DMS114 treated with DMSO at 0.1 percent for 48 hours (cell line): ENCODE data around the gene HLF.
"Not testable (repeated sequence)": the region's sequence is repeated elsewhere in the genome, so short reads cannot be mapped to it uniquely, and the experiment has no call there.

Source experiments
- DNase-seq: peaks from one replicate; lab custom pipeline; 2025; ENCODE audit not compliant: unreplicated experiment; lab: John Stamatoyannopoulos, UW

HLF gene

GRCh38 chr17:55326030-55326429 lies 61.3 kb downstream of the HLF start:
- DNase-seq, result no peak

GRCh38 chr17:55327225-55328088 lies 62.7 kb downstream of the HLF start:
- DNase-seq, result no peak

- DNase-seq, result not testable (repeated sequence)
Measured at GRCh38 chr17:55328514-55328913, 63.8 kb downstream of the HLF start.

GRCh38 chr17:55330344-55330933 lies 65.7 kb downstream of the HLF start:
- DNase-seq, result no peak

- no peak for DNase-seq
Measured at GRCh38 chr17:55332296-55333041, 67.7 kb downstream of the HLF start.

GRCh38 chr17:55334285-55334684 lies 69.5 kb downstream of the HLF start:
- DNase-seq, result no peak

- DNase-seq, result no peak
Measured at GRCh38 chr17:55334881-55335540, 70.3 kb downstream of the HLF start.

- DNase-seq, result no peak
Measured at GRCh38 chr17:55335625-55336024, 70.9 kb downstream of the HLF start.

GRCh38 chr17:55336426-55336825 lies 71.7 kb downstream of the HLF start:
- DNase-seq, result no peak

GRCh38 chr17:55340176-55340575 lies 75.4 kb downstream of the HLF start:
- no peak for DNase-seq

GRCh38 chr17:55340686-55341085 lies 75.9 kb downstream of the HLF start:
- no peak for DNase-seq

GRCh38 chr17:55341432-55341831 lies 76.7 kb downstream of the HLF start:
- no peak for DNase-seq

GRCh38 chr17:55342800-55343585 lies 78.2 kb downstream of the HLF start:
- no peak for DNase-seq

GRCh38 chr17:55343900-55344513 lies 79.2 kb downstream of the HLF start:
- no peak for DNase-seq

- DNase-seq, result no peak
Measured at GRCh38 chr17:55344514-55344997, 79.8 kb downstream of the HLF start.

- no peak for DNase-seq
Measured at GRCh38 chr17:55345132-55345531, 80.4 kb downstream of the HLF start.

GRCh38 chr17:55346658-55347057 lies 81.9 kb downstream of the HLF start:
- DNase-seq, result no peak

- DNase-seq, result no peak
Measured at GRCh38 chr17:55347341-55347740, 82.6 kb downstream of the HLF start.

GRCh38 chr17:55348749-55349354 lies 84.1 kb downstream of the HLF start:
- DNase-seq, result peak; percentile 81

GRCh38 chr17:55350825-55351205 lies 86.1 kb downstream of the HLF start:
- DNase-seq, result no peak
